Non-pigmented ciliary epithelial cell (primary cell): ENCODE data around the gene MYPN.
"Not testable (repeated sequence)": the region's sequence is repeated elsewhere in the genome, so short reads cannot be mapped to it uniquely, and the experiment has no call there.

Source experiments
- DNase-seq: peaks from one replicate; pipeline ENCODE4 v3.0.0-alpha.2; 2010; ENCODE audit warnings: low read depth

Gene MYPN

GRCh38 chr10:68171539-68172080 is 62.3 kb downstream of the MYPN start:
- no peak for DNase-seq

GRCh38 chr10:68172324-68172723 is 63.0 kb downstream of the MYPN start:
- no peak for DNase-seq

GRCh38 chr10:68175949-68176348 is 66.7 kb downstream of the MYPN start:
- DNase-seq: no peak

GRCh38 chr10:68176797-68177196 is 67.5 kb downstream of the MYPN start:
- DNase-seq: no peak

GRCh38 chr10:68178592-68178991 is 69.3 kb downstream of the MYPN start:
- DNase-seq: no peak

GRCh38 chr10:68179016-68179415 is 69.7 kb downstream of the MYPN start:
- DNase-seq: no peak

GRCh38 chr10:68180490-68180889 is 71.2 kb downstream of the MYPN start:
- no peak for DNase-seq

GRCh38 chr10:68184546-68184945 is 75.3 kb downstream of the MYPN start:
- DNase-seq: no peak

GRCh38 chr10:68185085-68185484 is 75.8 kb downstream of the MYPN start:
- no peak for DNase-seq

GRCh38 chr10:68188835-68189234 is 79.5 kb downstream of the MYPN start:
- DNase-seq: no peak

- DNase-seq: no peak
Observed at GRCh38 chr10:68192113-68192512, 82.8 kb downstream of the MYPN start.

DNA sequence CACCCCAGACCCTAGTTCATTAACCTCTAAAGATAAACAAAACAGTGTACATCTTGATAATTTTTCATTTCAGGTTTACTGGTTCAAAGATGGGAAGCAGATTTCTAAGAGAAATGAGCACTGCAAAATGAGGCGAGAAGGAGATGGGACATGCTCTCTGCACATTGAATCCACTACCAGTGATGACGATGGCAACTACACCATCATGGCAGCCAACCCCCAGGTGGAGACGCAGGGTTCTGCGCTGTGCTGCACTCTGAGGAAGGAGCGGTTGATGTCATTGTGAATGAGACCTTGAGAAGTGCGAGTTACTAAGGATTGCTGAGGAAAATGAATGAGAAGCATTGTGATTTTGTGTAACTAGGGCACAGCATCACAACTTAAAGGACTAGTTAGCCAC is 85.0 kb downstream of the MYPN start:
- DNase-seq: no peak

DNA sequence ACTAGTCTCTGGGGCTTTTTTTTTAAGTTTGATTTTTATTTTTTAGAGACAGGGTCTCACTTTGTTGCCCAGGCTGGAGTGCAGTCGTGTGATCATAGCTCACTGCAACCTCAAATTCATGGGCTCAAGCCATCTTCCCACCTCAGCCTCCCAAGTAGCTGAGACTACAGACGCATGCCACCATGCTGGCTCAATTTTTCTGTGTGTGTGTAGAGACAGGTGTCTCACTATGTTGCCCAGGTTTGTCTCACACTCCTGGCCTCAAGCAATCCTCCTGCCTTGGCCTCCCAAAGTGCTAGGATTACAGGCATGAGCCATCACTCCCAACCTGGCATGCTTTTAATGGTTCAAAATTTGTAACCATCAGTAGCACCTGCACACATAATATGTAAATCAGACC is 86.5 kb downstream of the MYPN start:
- DNase-seq: not testable (repeated sequence)

GRCh38 chr10:68196701-68197100 is 87.4 kb downstream of the MYPN start:
- DNase-seq: no peak

GRCh38 chr10:68202960-68203353 is 93.7 kb downstream of the MYPN start:
- no peak for DNase-seq

- no peak for DNase-seq
Observed at GRCh38 chr10:68208424-68209042, 99.2 kb downstream of the MYPN start.

GRCh38 chr10:68211669-68212068 is 102.4 kb downstream of the MYPN start:
- DNase-seq: no peak

GRCh38 chr10:68212721-68213352 is 103.5 kb downstream of the MYPN start:
- no peak for DNase-seq

DNA sequence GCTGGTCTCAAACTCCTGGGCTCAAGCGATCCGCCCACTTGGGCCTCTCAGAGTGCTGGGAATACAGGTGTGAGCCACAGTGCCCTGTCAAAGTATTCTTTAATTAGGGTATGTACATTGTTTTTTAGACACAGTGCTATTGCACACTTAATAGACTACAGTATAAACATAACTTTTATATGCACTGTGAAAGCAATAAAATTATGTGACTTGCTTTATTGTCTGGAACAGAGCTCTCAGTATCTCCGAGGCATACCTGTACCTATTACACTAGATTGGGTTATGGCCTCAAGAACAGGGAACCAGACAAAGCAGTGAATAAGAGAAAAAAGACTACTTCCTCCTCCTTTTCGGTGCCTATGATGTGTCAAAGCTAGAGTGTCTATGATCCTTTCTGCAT is 109.5 kb downstream of the MYPN start:
- no peak for DNase-seq

DNA sequence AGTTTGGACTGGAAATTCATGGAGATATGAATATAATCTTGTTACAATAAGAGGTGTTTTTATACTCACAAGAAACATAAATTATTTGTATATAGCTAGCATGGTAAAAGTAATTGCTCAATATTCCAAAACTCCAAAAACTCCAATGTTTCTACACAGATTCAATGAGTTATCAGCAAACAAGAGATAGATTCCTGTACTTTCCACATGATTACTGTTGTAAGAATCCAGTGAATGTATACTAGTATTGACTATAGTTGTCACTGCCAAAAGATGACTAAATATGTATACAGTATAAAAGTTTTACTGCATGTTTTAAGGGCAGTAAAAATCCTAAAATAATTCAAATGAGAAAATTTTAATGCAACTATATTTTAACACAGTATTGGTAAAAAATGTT is 111.9 kb downstream of the MYPN start:
- DNase-seq: no peak

DNA sequence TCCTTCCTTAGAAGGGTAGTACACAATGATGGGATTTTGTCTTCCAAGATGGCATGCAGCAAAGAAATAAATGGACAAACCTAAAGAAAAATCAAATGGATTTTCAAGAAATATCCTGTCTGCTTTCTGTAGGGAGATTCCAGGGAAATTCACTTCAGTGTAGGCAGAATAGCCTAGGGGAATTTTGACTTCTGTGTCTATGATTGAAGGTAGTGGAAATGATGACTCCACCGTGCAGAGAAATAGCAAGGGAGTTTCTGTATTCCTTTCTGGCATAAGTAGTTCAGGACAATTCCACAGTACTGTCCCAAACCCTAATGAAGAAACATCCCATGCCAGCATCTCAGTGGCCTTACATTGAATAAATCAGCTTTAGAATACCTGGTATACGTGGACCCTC is 113.1 kb downstream of the MYPN start:
- DNase-seq: no peak

- no peak for DNase-seq
Observed at GRCh38 chr10:68223535-68224165, 114.4 kb downstream of the MYPN start.

DNA sequence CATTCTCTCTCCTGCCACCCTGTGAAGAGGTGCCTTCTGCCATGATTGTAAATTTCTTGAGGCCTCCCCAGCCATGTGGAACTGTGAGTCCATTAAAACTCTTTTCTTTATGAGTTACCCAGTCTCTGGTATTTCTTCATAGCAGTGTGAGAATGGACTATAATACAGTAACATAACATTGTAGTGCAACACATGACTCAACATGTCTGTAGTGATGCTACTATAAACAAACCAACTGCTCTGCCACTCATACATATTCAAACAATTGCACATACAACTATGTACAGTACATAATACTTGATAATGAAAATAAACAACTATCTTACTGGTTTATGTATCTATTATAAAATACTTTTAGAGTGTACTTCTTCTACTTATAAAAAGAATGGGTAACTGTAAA is 115.5 kb downstream of the MYPN start:
- DNase-seq: no peak
